ENCODE data around the gene HNF4A.

GRCh38 chr20:44356353-44356723 is 839 bp downstream of the HNF4A start:
- TF ChIP-seq POLR2A (IDR thresholded peaks at IDR 0.05; ENCODE audit: low read depth): no peak
- no peak for TF ChIP-seq CTCF (IDR thresholded peaks at IDR 0.05)
- no peak for TF ChIP-seq EP300 (IDR thresholded peaks at IDR 0.05)

Data from esophagus muscularis mucosa (tissue), 4 donors.